ENCODE data around the gene FOXL2. TPM values are rescaled to one million over a fixed set of nuclear protein-coding genes. Genes with fewer than 3 reads are reported as not detected.
A peak's percentile ranks its signal among the peaks of the same experiment; 100 is the strongest.

FOXL2 gene
- total and polyA plus RNA-seq, 9 of the 15 experiments (the other 6 are each of a cell fraction or from before 2014, with no cell fraction given): 0.27 to 22.1 (median 3.2) TPM

GRCh38 chr3:138914870-138915502 lies 32.0 kb downstream of the FOXL2 start (continued):
- TF ChIP-seq NFRKB (IDR thresholded peaks at IDR 0.05; ENCODE audit: low read depth): peak; percentile 35; the same call in 1 of the 2 replicates
- TF ChIP-seq HNRNPLL (IDR thresholded peaks at IDR 0.05; ENCODE audit: low read depth, low read length, poor library complexity, severe bottlenecking): peak; percentile 46
- no peak for TF ChIP-seq POLR2AphosphoS2 (IDR thresholded peaks at IDR 0.05; ENCODE audit: low read length)
- TF ChIP-seq STAG1 (CRISPR knock-in tag; IDR thresholded peaks at IDR 0.05; ENCODE audit: borderline replicate concordance): no peak
- TF ChIP-seq SPI1 (IDR thresholded peaks at IDR 0.05; ENCODE audit: borderline replicate concordance, low read depth, low read length): 0 out of 2 replicates have a peak, but pooled peaks have one; percentile 48
- no peak for TF ChIP-seq BRCA1 (IDR thresholded peaks at IDR 0.05)
- TF ChIP-seq BRCA1 (CRISPR knock-in tag; IDR thresholded peaks at IDR 0.05): no peak
- peak in 1 of 2 experiments; percentile 76; a peak in 2 of 4 replicates for TF ChIP-seq RCOR1 (IDR thresholded peaks at IDR 0.05; ENCODE audit: borderline replicate concordance in 1 of 2, low read depth in 2 of 2, low read length in 2 of 2)
- peak; percentile 58 for TF ChIP-seq KDM5B (IDR thresholded peaks at IDR 0.05; ENCODE audit: insufficient replicate concordance, low read depth, low read length)
- TF ChIP-seq ZNF644 (tag; IDR thresholded peaks at IDR 0.05; ENCODE audit: low read depth): no peak
- TF ChIP-seq ETV5 (CRISPR knock-in tag; IDR thresholded peaks at IDR 0.05; ENCODE audit: low read depth): peak; percentile 47
- TF ChIP-seq ZBTB17 (CRISPR knock-in tag; IDR thresholded peaks at IDR 0.05): peak; percentile 67; the same call in 1 of the 2 replicates
- no peak for TF ChIP-seq ARID2 (IDR thresholded peaks at IDR 0.05)
- peak; percentile 67; the same call in 1 of the 2 replicates for TF ChIP-seq ZNF311 (CRISPR knock-in tag; IDR thresholded peaks at IDR 0.05)
- TF ChIP-seq ZNF263 (CRISPR knock-in tag; IDR thresholded peaks at IDR 0.05; ENCODE audit: borderline replicate concordance): no peak
- no peak for TF ChIP-seq CC2D1A (IDR thresholded peaks at IDR 0.05)
- peak; percentile 43; the same call in 1 of the 2 replicates for TF ChIP-seq MTA1 (IDR thresholded peaks at IDR 0.05; ENCODE audit: borderline replicate concordance)
- no peak for TF ChIP-seq MGA (IDR thresholded peaks at IDR 0.05)
- no peak; the same call in 1 of the 2 replicates for TF ChIP-seq ZNF3 (CRISPR knock-in tag; IDR thresholded peaks at IDR 0.05)
